WTC11 (cell line): ENCODE data around the gene BLOC1S3. TPM values are rescaled to one million over a fixed set of nuclear protein-coding genes. Genes with fewer than 3 reads are reported as not detected.

ENCODE experiments used
- ATAC-seq: fragments of 200-7000 bp; cut with Tn5 transposase; 2 replicates; pipeline ENCODE4 v1.10.0; 2021; ENCODE audit warnings: mild to moderate bottlenecking, moderate library complexity
- CTCF ChIA-PET: fragments of 300-600 bp; sonication (Branson Sonifier 250); formaldehyde crosslinking; loops from one replicate; lab custom pipeline; 2021; ENCODE audit warnings: antibody characterized with exemption; lab: Charles Lee
- POLR2A ChIA-PET: fragments of 350-600 bp; sonication (Branson Sonifier 250); formaldehyde crosslinking; loops from one replicate; lab custom pipeline; 2021; ENCODE audit warnings: antibody characterized with exemption; lab: Charles Lee
- DNase-seq: peaks from one replicate; pipeline ENCODE4 v3.0.0; 2021; ENCODE audit warnings: low spot score
- H3K27ac Mint-ChIP-seq: 2 replicates; pipeline ENCODE4 v1.8.0; 2021; ENCODE audit warnings: mixed read lengths
- H3K27me3 Mint-ChIP-seq: 2 replicates; pipeline ENCODE4 v1.8.0; 2021; ENCODE audit warnings: low read depth, mild to moderate bottlenecking, moderate library complexity, mixed read lengths
- H3K36me3 Mint-ChIP-seq: 2 replicates; pipeline ENCODE4 v1.8.0; 2021; ENCODE audit warnings: mixed read lengths
- H3K4me1 Mint-ChIP-seq: 2 replicates; pipeline ENCODE4 v1.8.0; 2022; ENCODE audit warnings: mixed read lengths
- H3K4me3 Mint-ChIP-seq: 2 replicates; pipeline ENCODE4 v1.8.0; 2021; ENCODE audit warnings: mild to moderate bottlenecking, moderate library complexity, mixed read lengths
- H3K9me3 Mint-ChIP-seq: 2 replicates; pipeline ENCODE4 v1.8.0; 2021; ENCODE audit warnings: mixed read lengths
- CREM ChIP-seq: sonication (generic); formaldehyde crosslinking; IDR thresholded peaks from 2 replicates; pipeline ENCODE4 v1.8.1; 2022; ENCODE audit warnings: mild to moderate bottlenecking, missing genetic modification reagents, moderate library complexity
- FOXJ3 ChIP-seq: sonication (generic); formaldehyde crosslinking; IDR thresholded peaks from 2 replicates; pipeline ENCODE4 v1.9.0; 2021; ENCODE audit warnings: missing genetic modification reagents, mild to moderate bottlenecking, borderline replicate concordance
- GABPB1 ChIP-seq: sonication (generic); formaldehyde crosslinking; IDR thresholded peaks from 2 replicates; pipeline ENCODE4 v1.8.1; 2023; ENCODE audit warnings: mild to moderate bottlenecking, missing genetic modification reagents
- KAT7 ChIP-seq: sonication (generic); formaldehyde crosslinking; IDR thresholded peaks from 2 replicates; pipeline ENCODE4 v1.8.1; 2023; ENCODE audit warnings: missing genetic modification reagents, mild to moderate bottlenecking, borderline replicate concordance
- MXD4 ChIP-seq: fragments of 250-450 bp; sonication (Bioruptor Pico); IDR thresholded peaks from 2 replicates; pipeline ENCODE4 v1.8.0; 2021; ENCODE audit warnings: mild to moderate bottlenecking, moderate library complexity, borderline replicate concordance
- NR1H2 ChIP-seq: sonication (generic); formaldehyde crosslinking; IDR thresholded peaks from 2 replicates; pipeline ENCODE4 v1.9.0; 2021; ENCODE audit warnings: mild to moderate bottlenecking, moderate library complexity, missing genetic modification reagents
- OVOL2 ChIP-seq: fragments of 250-450 bp; sonication (Bioruptor Pico); IDR thresholded peaks from 2 replicates; pipeline ENCODE4 v1.9.0; 2021; ENCODE audit warnings: mild to moderate bottlenecking, borderline replicate concordance
- PRRX2 ChIP-seq: fragments of 250-450 bp; sonication (Bioruptor Pico); IDR thresholded peaks from 2 replicates; pipeline ENCODE4 v1.8.0; 2021; ENCODE audit warnings: mild to moderate bottlenecking
- RELA ChIP-seq: sonication (generic); formaldehyde crosslinking; IDR thresholded peaks from 2 replicates; pipeline ENCODE4 v1.8.1; 2022; ENCODE audit warnings: missing genetic modification reagents, mild to moderate bottlenecking, borderline replicate concordance
- TEAD1 ChIP-seq: sonication (generic); formaldehyde crosslinking; IDR thresholded peaks from 2 replicates; pipeline ENCODE4 v1.8.0; 2022; ENCODE audit warnings: mild to moderate bottlenecking, missing genetic modification reagents
- TEAD4 ChIP-seq: sonication (generic); formaldehyde crosslinking; IDR thresholded peaks from 2 replicates; pipeline ENCODE4 v1.8.0; 2022; ENCODE audit warnings: mild to moderate bottlenecking, missing genetic modification reagents
- ZNF138 ChIP-seq: sonication (generic); formaldehyde crosslinking; conservative IDR thresholded peaks from 2 replicates; pipeline ENCODE4 v1.8.1; 2022; ENCODE audit warnings: mild to moderate bottlenecking, moderate library complexity, missing genetic modification reagents
- ZNF219 ChIP-seq: sonication (generic); formaldehyde crosslinking; IDR thresholded peaks from 2 replicates; pipeline ENCODE4 v1.8.0; 2023; ENCODE audit warnings: missing genetic modification reagents, mild to moderate bottlenecking, borderline replicate concordance
- ZNF671 ChIP-seq: fragments of 250-450 bp; sonication (Bioruptor Pico); IDR thresholded peaks from 2 replicates; pipeline ENCODE4 v1.8.0; 2021; ENCODE audit warnings: mild to moderate bottlenecking
- total RNA-seq: library from RNA; stranded (reverse); gene quantifications from 3 replicates; pipeline ENCODE4 v1.2.3, GENCODE V29; 2021
- TF ChIP-seq, protein P1 (sequence below): sonication (generic); formaldehyde crosslinking; IDR thresholded peaks from 2 replicates; pipeline ENCODE4 v1.8.0; 2023; ENCODE audit warnings: mild to moderate bottlenecking, missing genetic modification reagents
- TF ChIP-seq, protein P2 (sequence below): sonication (generic); formaldehyde crosslinking; conservative IDR thresholded peaks from 2 replicates; pipeline ENCODE4 v1.8.1; 2022; ENCODE audit warnings: mild to moderate bottlenecking, missing genetic modification reagents
- TF ChIP-seq, protein P3 (sequence below): fragments of 250-450 bp; sonication (Bioruptor Pico); IDR thresholded peaks from 2 replicates; pipeline ENCODE4 v1.9.0; 2021; ENCODE audit warnings: moderate library complexity, mild to moderate bottlenecking, inconsistent platforms, borderline replicate concordance
- TF ChIP-seq, protein P4 (sequence below): sonication (generic); formaldehyde crosslinking; IDR thresholded peaks from 2 replicates; pipeline ENCODE4 v1.8.0; 2022; ENCODE audit warnings: mild to moderate bottlenecking, missing genetic modification reagents
- TF ChIP-seq, protein P5 (sequence below): fragments of 250-450 bp; sonication (Bioruptor Pico); IDR thresholded peaks from 2 replicates; pipeline ENCODE4 v1.8.0; 2021; ENCODE audit warnings: mild to moderate bottlenecking
- TF ChIP-seq, protein P6 (sequence below): sonication (generic); formaldehyde crosslinking; IDR thresholded peaks from 2 replicates; pipeline ENCODE4 v1.8.1; 2023; ENCODE audit warnings: mild to moderate bottlenecking, moderate library complexity, missing genetic modification reagents

BLOC1S3 gene
- total RNA-seq, 1 experiment from 2014 or later: 10.0 TPM

DNA sequence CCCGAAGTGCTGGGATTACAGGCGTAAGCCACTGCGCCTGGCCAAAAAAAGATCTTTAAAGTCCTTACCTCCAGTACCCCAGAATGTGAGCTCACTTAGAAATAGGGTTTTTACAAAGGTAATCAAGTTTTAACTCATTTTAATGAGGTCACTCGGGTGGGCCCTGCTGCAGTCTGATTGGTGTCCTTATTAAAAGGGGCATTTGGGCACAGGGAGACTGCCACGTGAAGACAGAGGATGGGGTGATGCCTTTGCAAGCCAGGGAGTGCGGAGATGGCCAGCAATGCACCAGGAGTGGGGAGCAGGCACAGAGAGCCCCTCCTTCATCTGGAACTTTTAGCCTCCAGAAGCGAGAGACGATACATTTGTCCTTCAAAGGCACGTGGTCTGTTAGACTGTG is 29.5 kb upstream of the BLOC1S3 start:
- Mint-ChIP-seq H3K36me3 (no peaks in the 10 kb centered on the region), H3K4me3 (no peak overlapping the region), H3K27ac (no peak overlapping the region), H3K27me3 (peaks cover 31% of the 10 kb centered on the region), H3K9me3 (no peaks in the 10 kb centered on the region), H3K4me1 (peaks cover 8% of the 10 kb centered on the region)
- ChIA-PET CTCF (interaction anchor here (1.0 to 4.8 kb wide), 14 partner anchors 11 to 132 kb away, joined by 3 to 20 read pairs (median 7); partner anchors contain the start of genes BLOC1S3, NKPD1 and TRAPPC6A), POLR2A (no interaction called here)
- TF ChIP-seq ZNF671 (CRISPR knock-in tag) (no peak), RELA (CRISPR knock-in tag) (no peak)
- DNase-seq (no peak), ATAC-seq (no peak)

DNA sequence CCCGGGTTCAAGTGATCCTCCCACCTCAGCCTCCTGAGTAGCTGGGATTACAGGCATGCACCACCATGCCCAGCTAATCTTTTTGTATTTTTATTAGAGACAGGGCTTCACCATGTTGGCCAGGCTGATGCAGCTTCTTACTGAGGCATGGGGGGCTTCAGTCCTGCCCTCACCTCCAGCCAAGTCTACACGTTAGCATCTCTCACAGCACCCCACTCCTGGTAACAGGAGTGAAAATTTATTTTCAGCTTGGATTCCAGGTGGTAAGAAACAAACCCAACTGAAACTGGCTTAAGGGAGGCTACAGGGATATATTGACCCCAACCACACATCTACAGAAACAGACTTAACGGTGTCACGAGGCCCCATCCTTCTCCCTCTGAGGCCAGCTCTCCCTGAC is 28.4 kb upstream of the BLOC1S3 start:
- ATAC-seq (no peak), DNase-seq (no peak)
- peaks cover 42% of the 10 kb centered on the region for H3K27me3 Mint-ChIP-seq
- peaks cover 11% of the 10 kb centered on the region for H3K4me1 Mint-ChIP-seq
- no peaks in the 10 kb centered on the region for H3K36me3 Mint-ChIP-seq
- no peaks in the 10 kb centered on the region for H3K9me3 Mint-ChIP-seq
- POLR2A ChIA-PET: no interaction called here
- TF ChIP-seq KAT7: no peak
- no peak overlapping the region for H3K4me3 Mint-ChIP-seq
- no peak overlapping the region for H3K27ac Mint-ChIP-seq
- CTCF ChIA-PET: interaction anchor here (2.3 to 4.8 kb wide), 3 partner anchors 10 to 59 kb away, joined by 9 to 19 read pairs (median 18); partner anchors contain the start of genes NKPD1 and PPP1R37

DNA sequence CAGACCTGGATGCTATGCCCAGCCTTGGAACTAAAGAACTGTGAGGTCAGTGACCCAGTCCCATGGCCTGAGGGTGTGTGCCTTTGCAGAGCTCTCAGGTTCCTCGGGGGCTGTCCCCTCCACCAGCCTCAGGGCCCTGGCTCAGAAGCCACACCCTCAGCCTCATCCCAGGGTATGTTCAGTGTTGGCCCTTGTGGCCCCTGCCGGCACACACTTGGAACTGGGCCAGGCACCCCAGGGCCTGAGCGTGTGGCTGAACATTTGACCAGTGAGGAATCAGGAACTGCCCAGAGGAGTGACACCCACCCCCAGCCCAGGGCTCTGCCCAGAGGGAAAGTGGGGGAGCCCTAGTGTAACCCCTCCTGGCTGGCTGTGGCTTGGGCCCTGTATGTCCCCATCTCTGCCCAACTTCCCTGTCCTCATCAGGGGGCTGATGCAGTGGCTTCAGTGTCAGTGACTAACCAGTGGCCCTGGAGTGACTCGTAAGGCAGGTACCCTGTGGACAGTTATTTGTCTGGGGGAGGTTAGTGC is 27.8 kb upstream of the BLOC1S3 start:
- no peak for ATAC-seq
- Mint-ChIP-seq H3K9me3 (no peaks in the 10 kb centered on the region), H3K27ac (no peak overlapping the region), H3K4me3 (no peak overlapping the region), H3K27me3 (peaks cover 48% of the 10 kb centered on the region), H3K36me3 (no peaks in the 10 kb centered on the region), H3K4me1 (peaks cover 11% of the 10 kb centered on the region)
- ChIA-PET POLR2A (no interaction called here), CTCF (interaction anchor here (1.0 to 4.8 kb wide), 4 partner anchors 9 to 149 kb away, joined by 3 to 19 read pairs (median 14); partner anchors contain the start of genes NKPD1, PPP1R37 and RELB)
- no peak for TF ChIP-seq GABPB1
- TF ChIP-seq PRRX2 (CRISPR knock-in tag): no peak
- no peak for TF ChIP-seq TEAD1
- TF ChIP-seq, protein P1, sequence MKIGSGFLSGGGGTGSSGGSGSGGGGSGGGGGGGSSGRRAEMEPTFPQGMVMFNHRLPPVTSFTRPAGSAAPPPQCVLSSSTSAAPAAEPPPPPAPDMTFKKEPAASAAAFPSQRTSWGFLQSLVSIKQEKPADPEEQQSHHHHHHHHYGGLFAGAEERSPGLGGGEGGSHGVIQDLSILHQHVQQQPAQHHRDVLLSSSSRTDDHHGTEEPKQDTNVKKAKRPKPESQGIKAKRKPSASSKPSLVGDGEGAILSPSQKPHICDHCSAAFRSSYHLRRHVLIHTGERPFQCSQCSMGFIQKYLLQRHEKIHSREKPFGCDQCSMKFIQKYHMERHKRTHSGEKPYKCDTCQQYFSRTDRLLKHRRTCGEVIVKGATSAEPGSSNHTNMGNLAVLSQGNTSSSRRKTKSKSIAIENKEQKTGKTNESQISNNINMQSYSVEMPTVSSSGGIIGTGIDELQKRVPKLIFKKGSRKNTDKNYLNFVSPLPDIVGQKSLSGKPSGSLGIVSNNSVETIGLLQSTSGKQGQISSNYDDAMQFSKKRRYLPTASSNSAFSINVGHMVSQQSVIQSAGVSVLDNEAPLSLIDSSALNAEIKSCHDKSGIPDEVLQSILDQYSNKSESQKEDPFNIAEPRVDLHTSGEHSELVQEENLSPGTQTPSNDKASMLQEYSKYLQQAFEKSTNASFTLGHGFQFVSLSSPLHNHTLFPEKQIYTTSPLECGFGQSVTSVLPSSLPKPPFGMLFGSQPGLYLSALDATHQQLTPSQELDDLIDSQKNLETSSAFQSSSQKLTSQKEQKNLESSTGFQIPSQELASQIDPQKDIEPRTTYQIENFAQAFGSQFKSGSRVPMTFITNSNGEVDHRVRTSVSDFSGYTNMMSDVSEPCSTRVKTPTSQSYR: no peak
- no peak for TF ChIP-seq OVOL2 (CRISPR knock-in tag)
- no peak for TF ChIP-seq NR1H2 (CRISPR knock-in tag)
- no peak for TF ChIP-seq ZNF138 (CRISPR knock-in tag)
- no peak for TF ChIP-seq RELA (CRISPR knock-in tag)
- TF ChIP-seq, protein P2, sequence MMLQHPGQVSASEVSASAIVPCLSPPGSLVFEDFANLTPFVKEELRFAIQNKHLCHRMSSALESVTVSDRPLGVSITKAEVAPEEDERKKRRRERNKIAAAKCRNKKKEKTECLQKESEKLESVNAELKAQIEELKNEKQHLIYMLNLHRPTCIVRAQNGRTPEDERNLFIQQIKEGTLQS (CRISPR knock-in tag): no peak
- TF ChIP-seq, protein P3, sequence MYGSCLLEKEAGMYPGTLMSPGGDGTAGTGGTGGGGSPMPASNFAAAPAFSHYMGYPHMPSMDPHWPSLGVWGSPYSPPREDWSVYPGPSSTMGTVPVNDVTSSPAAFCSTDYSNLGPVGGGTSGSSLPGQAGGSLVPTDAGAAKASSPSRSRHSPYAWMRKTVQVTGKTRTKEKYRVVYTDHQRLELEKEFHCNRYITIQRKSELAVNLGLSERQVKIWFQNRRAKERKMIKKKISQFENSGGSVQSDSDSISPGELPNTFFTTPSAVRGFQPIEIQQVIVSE (CRISPR knock-in tag): no peak
- TF ChIP-seq, protein P4, sequence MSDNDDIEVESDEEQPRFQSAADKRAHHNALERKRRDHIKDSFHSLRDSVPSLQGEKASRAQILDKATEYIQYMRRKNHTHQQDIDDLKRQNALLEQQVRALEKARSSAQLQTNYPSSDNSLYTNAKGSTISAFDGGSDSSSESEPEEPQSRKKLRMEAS (CRISPR knock-in tag): no peak
- TF ChIP-seq, protein P5, sequence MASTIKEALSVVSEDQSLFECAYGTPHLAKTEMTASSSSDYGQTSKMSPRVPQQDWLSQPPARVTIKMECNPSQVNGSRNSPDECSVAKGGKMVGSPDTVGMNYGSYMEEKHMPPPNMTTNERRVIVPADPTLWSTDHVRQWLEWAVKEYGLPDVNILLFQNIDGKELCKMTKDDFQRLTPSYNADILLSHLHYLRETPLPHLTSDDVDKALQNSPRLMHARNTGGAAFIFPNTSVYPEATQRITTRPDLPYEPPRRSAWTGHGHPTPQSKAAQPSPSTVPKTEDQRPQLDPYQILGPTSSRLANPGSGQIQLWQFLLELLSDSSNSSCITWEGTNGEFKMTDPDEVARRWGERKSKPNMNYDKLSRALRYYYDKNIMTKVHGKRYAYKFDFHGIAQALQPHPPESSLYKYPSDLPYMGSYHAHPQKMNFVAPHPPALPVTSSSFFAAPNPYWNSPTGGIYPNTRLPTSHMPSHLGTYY (CRISPR knock-in tag): no peak
- no peak for TF ChIP-seq TEAD4 (CRISPR knock-in tag)
- TF ChIP-seq MXD4 (CRISPR knock-in tag): no peak
- TF ChIP-seq CREM (CRISPR knock-in tag): no peak
- TF ChIP-seq, protein P6, sequence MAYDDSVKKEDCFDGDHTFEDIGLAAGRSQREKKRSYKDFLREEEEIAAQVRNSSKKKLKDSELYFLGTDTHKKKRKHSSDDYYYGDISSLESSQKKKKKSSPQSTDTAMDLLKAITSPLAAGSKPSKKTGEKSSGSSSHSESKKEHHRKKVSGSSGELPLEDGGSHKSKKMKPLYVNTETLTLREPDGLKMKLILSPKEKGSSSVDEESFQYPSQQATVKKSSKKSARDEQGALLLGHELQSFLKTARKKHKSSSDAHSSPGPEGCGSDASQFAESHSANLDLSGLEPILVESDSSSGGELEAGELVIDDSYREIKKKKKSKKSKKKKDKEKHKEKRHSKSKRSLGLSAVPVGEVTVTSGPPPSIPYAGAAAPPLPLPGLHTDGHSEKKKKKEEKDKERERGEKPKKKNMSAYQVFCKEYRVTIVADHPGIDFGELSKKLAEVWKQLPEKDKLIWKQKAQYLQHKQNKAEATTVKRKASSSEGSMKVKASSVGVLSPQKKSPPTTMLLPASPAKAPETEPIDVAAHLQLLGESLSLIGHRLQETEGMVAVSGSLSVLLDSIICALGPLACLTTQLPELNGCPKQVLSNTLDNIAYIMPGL (CRISPR knock-in tag): no peak
- TF ChIP-seq ZNF219: no peak
- TF ChIP-seq FOXJ3 (CRISPR knock-in tag): no peak
- no peak for DNase-seq
